IMR-90 (cell line): Measurements from ENCODE around the gene AMER2. TPM values are rescaled to one million over a fixed set of nuclear protein-coding genes. Genes with fewer than 3 reads are reported as not detected.

ENCODE experiments used
- ATAC-seq: fragments of 200-7000 bp; cut with Tn5 transposase; 2 replicates; pipeline ENCODE4 v1.9.1; 2020; ENCODE audit warnings: low read depth, mild to moderate bottlenecking, moderate library complexity
- BruUV-seq: library from RNA; stranded (reverse); fragments of 400-500 nt; replicated peaks from 2 replicates; lab custom pipeline; 2021; lab: Mats Ljungman, UMichigan
- CTCF ChIA-PET: fragments of 300-600 bp; formaldehyde crosslinking; extraction: SDS; loops from one replicate; lab custom pipeline; 2021; ENCODE audit warnings: antibody characterized with exemption; lab: Yijun Ruan, JAX
- POLR2A ChIA-PET: fragments of 300-600 bp; sonication (Branson Sonifier 250); formaldehyde crosslinking; loops from one replicate; lab custom pipeline; 2022; ENCODE audit warnings: antibody characterized with exemption; ENCODE audit not compliant: unreplicated experiment; lab: Charles Lee
- DNase-seq: peaks from one replicate; pipeline ENCODE4 v3.0.0; 2013
- H2AFZ ChIP-seq: replicated peaks from 2 replicates; pipeline ENCODE3; 2013; ENCODE audit warnings: low read length, mild to moderate bottlenecking; ENCODE audit not compliant: poor library complexity
- H2AK5ac ChIP-seq: 2 replicates; pipeline ENCODE4 v1.6.1; 2013; ENCODE audit warnings: low read depth, low read length, inconsistent platforms
- H2AK9ac ChIP-seq: replicated peaks from 2 replicates; pipeline ENCODE3; 2013; ENCODE audit warnings: mild to moderate bottlenecking, low read depth, low read length, moderate library complexity; ENCODE audit not compliant: poor library complexity
- H2BK120ac ChIP-seq: 2 replicates; pipeline ENCODE4 v1.6.1; 2013; ENCODE audit warnings: low read depth, low read length, inconsistent platforms
- H2BK15ac ChIP-seq: 3 replicates; pipeline ENCODE4 v1.6.1; 2013; ENCODE audit warnings: low read depth, low read length, inconsistent platforms
- H2BK20ac ChIP-seq: 2 replicates; pipeline ENCODE4 v1.6.1; 2013; ENCODE audit warnings: low read depth, mild to moderate bottlenecking, inconsistent platforms, low read length, moderate library complexity
- H2BK5ac ChIP-seq: 2 replicates; pipeline ENCODE4 v1.6.1; 2013; ENCODE audit warnings: mild to moderate bottlenecking, low read depth, low read length, inconsistent platforms; ENCODE audit not compliant: poor library complexity, severe bottlenecking
- H3K14ac ChIP-seq: replicated peaks from 2 replicates; pipeline ENCODE4 v1.6.1; 2013; ENCODE audit warnings: low read depth, low read length, inconsistent platforms
- H3K18ac ChIP-seq: 2 replicates; pipeline ENCODE4 v1.6.1; 2013; ENCODE audit warnings: low read depth, low read length, control low read depth
- H3K23ac ChIP-seq: 2 replicates; pipeline ENCODE4 v1.6.1; 2013; ENCODE audit warnings: low read depth, low read length, inconsistent platforms
- H3K27ac ChIP-seq: 2 replicates; pipeline ENCODE4 v1.5.1; 2013; ENCODE audit warnings: mild to moderate bottlenecking, control low read depth, low read length; ENCODE audit not compliant: insufficient read depth
- H3K27me3 ChIP-seq: 2 replicates; pipeline ENCODE4 v1.6.1; 2013; ENCODE audit warnings: low read length; ENCODE audit not compliant: control insufficient read depth, insufficient read depth
- H3K36me3 ChIP-seq: 2 replicates; pipeline ENCODE4 v1.6.1; 2013; ENCODE audit warnings: low read length, mixed read lengths; ENCODE audit not compliant: control insufficient read depth, insufficient read depth
- H3K4ac ChIP-seq: 2 replicates; pipeline ENCODE4 v1.6.1; 2013; ENCODE audit warnings: low read depth, low read length, inconsistent platforms
- H3K4me1 ChIP-seq: 2 replicates; pipeline ENCODE4 v1.6.1; 2013; ENCODE audit warnings: low read length, mixed read lengths; ENCODE audit not compliant: control insufficient read depth, insufficient read depth
- H3K4me2 ChIP-seq: 2 replicates; pipeline ENCODE4 v1.6.1; 2013; ENCODE audit warnings: low read depth, mild to moderate bottlenecking, control low read depth, low read length, moderate library complexity
- H3K4me3 ChIP-seq: 2 replicates; pipeline ENCODE4 v1.5.1; 2013; ENCODE audit warnings: low read depth, mild to moderate bottlenecking, control low read depth, low read length, moderate library complexity; ENCODE audit not compliant: insufficient read depth
- H3K56ac ChIP-seq: 2 replicates; pipeline ENCODE4 v1.6.1; 2013; ENCODE audit warnings: low read length, inconsistent platforms; ENCODE audit not compliant: insufficient read depth; ENCODE audit errors: extremely low read depth
- H3K79me1 ChIP-seq, 2 experiments: 2 replicates each; pipeline ENCODE4 v1.6.1; 2013; ENCODE audit warnings: low read length in 2 of 2, inconsistent platforms in 1 of 2, low read depth in 1 of 2
- H3K9ac ChIP-seq: 2 replicates; pipeline ENCODE4 v1.6.1; 2013; ENCODE audit warnings: low read depth, low read length, control low read depth
- H3K9me1 ChIP-seq: 2 replicates; pipeline ENCODE4 v1.6.1; 2013; ENCODE audit warnings: low read length, inconsistent platforms; ENCODE audit not compliant: insufficient read depth
- H3K9me3 ChIP-seq: 2 replicates; pipeline ENCODE4 v1.6.1; 2013; ENCODE audit warnings: low read length; ENCODE audit not compliant: control insufficient read depth, insufficient read depth
- H4K20me1 ChIP-seq: 2 replicates; pipeline ENCODE4 v1.6.1; 2013; ENCODE audit warnings: low read length, inconsistent platforms; ENCODE audit not compliant: insufficient read depth
- H4K5ac ChIP-seq: 2 replicates; pipeline ENCODE4 v1.6.1; 2013; ENCODE audit warnings: mild to moderate bottlenecking, low read depth, low read length, control low read depth
- H4K8ac ChIP-seq, 2 experiments: 2 replicates each; pipeline ENCODE4 v1.6.1; 2013; ENCODE audit warnings: low read depth in 2 of 2, low read length in 2 of 2, control low read depth in 1 of 2, inconsistent platforms in 1 of 2
- H4K91ac ChIP-seq: 2 replicates; pipeline ENCODE4 v1.6.1; 2013; ENCODE audit warnings: low read depth, low read length, inconsistent platforms; ENCODE audit not compliant: insufficient read depth
- MAFK ChIP-seq: IDR thresholded peaks from 2 replicates; pipeline ENCODE4 v1.6.1; 2012; ENCODE audit warnings: low read depth, low read length, improper control_type of control experiment
- MAZ ChIP-seq: IDR thresholded peaks from 2 replicates; pipeline ENCODE4 v1.6.1; 2012; ENCODE audit warnings: low read depth, mild to moderate bottlenecking, low read length, improper control_type of control experiment, moderate library complexity, borderline replicate concordance
- WGBS, 2 experiments: methylation state at CpG; one replicate each; pipeline versions ENCODE4 v1.1.5 to v1.1.7; 2013; ENCODE audit warnings: missing lambda C conversion rate in 2 of 2; ENCODE audit not compliant: insufficient read length in 1 of 2; ENCODE audit errors: extremely low coverage in 2 of 2; 5-methylcytosine and 5-hydroxymethylcytosine counted together
- dilution Hi-C: fragments of 300-500 bp; cut with HindIII; formaldehyde crosslinking; loops from one replicate; pipeline ENCODE4 v1.14.3; 2018; ENCODE audit warnings: low sequenced_read_pairs; ENCODE audit not compliant: unreplicated experiment
- in situ Hi-C: fragments of 300-500 bp; cut with MboI; formaldehyde crosslinking; loops from 3 replicates; pipeline ENCODE4 v1.14.3; 2019; ENCODE audit warnings: low sequenced_read_pairs, inconsistent platforms, mixed read lengths
- intact Hi-C: fragments of 100-400 bp; cut with micrococcal nuclease; formaldehyde crosslinking; loops from 2 replicates; pipeline ENCODE4 v1.10.0; 2022
- polyA plus RNA-seq, 3 experiments: library from polyadenylated mRNA; depleted of rRNA; stranded (reverse); fragments of >200 nt; gene quantifications; 2 replicates each; pipeline ENCODE4 v1.2.3, GENCODE V29; 2012; ENCODE audit warnings: low replicate concordance in 1 of 3
- total RNA-seq: library from RNA; depleted of rRNA; stranded (reverse); fragments of >200 nt; gene quantifications from 2 replicates; pipeline ENCODE4 v1.2.3, GENCODE V29; 2012

AMER2 gene
- total and polyA plus RNA-seq, 2 of the 4 experiments (the other 2 are of a cell fraction): not detected

DNA sequence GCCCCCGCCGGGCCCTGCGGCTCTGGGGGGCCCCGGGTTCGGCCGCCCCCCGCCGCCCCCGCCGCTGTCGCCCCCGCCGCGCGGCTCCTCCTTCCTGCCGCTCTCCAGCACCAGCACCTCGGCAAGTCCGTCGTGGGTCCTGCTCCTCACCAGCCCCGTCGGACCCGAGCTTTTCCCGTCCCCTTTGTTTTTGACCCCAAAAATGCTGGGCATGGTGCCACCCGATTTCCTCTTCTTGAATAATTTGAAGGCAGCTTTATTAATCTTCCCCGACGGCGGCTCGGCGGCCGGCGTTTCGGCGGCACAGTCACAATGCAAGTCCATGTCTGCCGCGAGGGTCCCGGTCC lies 945 bp downstream of the AMER2 start:
- no peak overlapping the region for H3K18ac ChIP-seq
- no peaks in the 10 kb centered on the region for H3K79me1 ChIP-seq
- no peak overlapping the region for H3K27ac ChIP-seq
- H3K4ac ChIP-seq: no peak overlapping the region
- no peak overlapping the region for H2BK15ac ChIP-seq
- DNase-seq (no peak), ATAC-seq (no peak)
- H4K91ac ChIP-seq: no peak overlapping the region
- H3K36me3 ChIP-seq: no peaks in the 10 kb centered on the region
- no TSS peak for BruUV-seq
- intact Hi-C loops: no loop called here
- no peak overlapping the region for H2BK120ac ChIP-seq
- peak overlapping the region; percentile 60 for H2AFZ ChIP-seq
- no peaks in the 10 kb centered on the region; the same call in 1 of the 2 replicates for H3K9me3 ChIP-seq
- WGBS, 2 experiments: 3% methylated on average over 19 of the region's 36 CpGs; no CpG with 5 or more reads in 1 of the 2 experiments
- H3K56ac ChIP-seq: no peak overlapping the region
- peaks cover 50% of the 10 kb centered on the region for H3K27me3 ChIP-seq
- dilution Hi-C loops: no loop called here
- TF ChIP-seq MAZ (no peak), MAFK (no peak)
- ChIA-PET CTCF (no interaction called here), POLR2A (no interaction called here)
- H2AK9ac ChIP-seq: no peak overlapping the region
- no peaks in the 10 kb centered on the region for H4K20me1 ChIP-seq
- no peak overlapping the region for H3K9ac ChIP-seq
- H4K8ac ChIP-seq: no peak overlapping the region
- no peak overlapping the region for H2BK20ac ChIP-seq
- H3K4me1 ChIP-seq: no peaks in the 10 kb centered on the region; the same call in 1 of the 2 replicates
- no peak overlapping the region for H2BK5ac ChIP-seq
- H3K23ac ChIP-seq: no peak overlapping the region
- no peak overlapping the region for H2AK5ac ChIP-seq
- H3K4me2 ChIP-seq: peak overlapping the region; percentile 55; the same call in 1 of the 2 replicates
- H4K5ac ChIP-seq: no peak overlapping the region
- H3K9me1 ChIP-seq: no peaks in the 10 kb centered on the region
- in situ Hi-C loops: no loop called here
- H3K14ac ChIP-seq: no peak overlapping the region
- peak overlapping the region; percentile 22; the same call in 1 of the 2 replicates for H3K4me3 ChIP-seq
